Measurements from ENCODE around the gene CIBAR2.

Gene CIBAR2

GRCh38 chr16:85128079-85128837 lies 16.0 kb upstream of the CIBAR2 start:
- in situ Hi-C loops (cut with HindIII; ENCODE audit: low sequenced_read_pairs): no loop called here
- DNase-seq (ENCODE audit: low read depth, low spot score): no peak
- H3K4me3 ChIP-seq (ENCODE audit: low read depth, low read length): no peak overlapping the region
- TF ChIP-seq CTCF (IDR thresholded peaks at IDR 0.05; ENCODE audit: low read depth, low read length): no peak

- DNase-seq (ENCODE audit: low read depth, low spot score): no peak
- in situ Hi-C loops (cut with HindIII; ENCODE audit: low sequenced_read_pairs): no loop called here
- no peak for TF ChIP-seq CTCF (IDR thresholded peaks at IDR 0.05; ENCODE audit: low read depth, low read length)
- no peak overlapping the region for H3K4me3 ChIP-seq (ENCODE audit: low read depth, low read length)
Measured at GRCh38 chr16:85127379-85127723, 15.1 kb upstream of the CIBAR2 start.

- in situ Hi-C loops (cut with HindIII; ENCODE audit: low sequenced_read_pairs): no loop called here
- peak; percentile 89 for DNase-seq (ENCODE audit: low read depth, low spot score)
- no peak overlapping the region for H3K4me3 ChIP-seq (ENCODE audit: low read depth, low read length)
- no peak for TF ChIP-seq CTCF (IDR thresholded peaks at IDR 0.05; ENCODE audit: low read depth, low read length)
Measured at GRCh38 chr16:85126705-85127378, 14.6 kb upstream of the CIBAR2 start.

GRCh38 chr16:85126394-85126704 lies 14.1 kb upstream of the CIBAR2 start:
- in situ Hi-C loops (cut with HindIII; ENCODE audit: low sequenced_read_pairs): no loop called here
- H3K4me3 ChIP-seq (ENCODE audit: low read depth, low read length): no peak overlapping the region
- no peak for TF ChIP-seq CTCF (IDR thresholded peaks at IDR 0.05; ENCODE audit: low read depth, low read length)
- DNase-seq (ENCODE audit: low read depth, low spot score): no peak

GRCh38 chr16:85125570-85126393 lies 13.5 kb upstream of the CIBAR2 start:
- DNase-seq (ENCODE audit: low read depth, low spot score): no peak
- no peak overlapping the region for H3K4me3 ChIP-seq (ENCODE audit: low read depth, low read length)
- TF ChIP-seq CTCF (IDR thresholded peaks at IDR 0.05; ENCODE audit: low read depth, low read length): no peak
- in situ Hi-C loops (cut with HindIII; ENCODE audit: low sequenced_read_pairs): no loop called here

GRCh38 chr16:85124636-85125346 lies 12.5 kb upstream of the CIBAR2 start:
- TF ChIP-seq CTCF (IDR thresholded peaks at IDR 0.05; ENCODE audit: low read depth, low read length): no peak
- peak; percentile 19 for DNase-seq (ENCODE audit: low read depth, low spot score)
- H3K4me3 ChIP-seq (ENCODE audit: low read depth, low read length): no peak overlapping the region
- in situ Hi-C loops (cut with HindIII; ENCODE audit: low sequenced_read_pairs): no loop called here
